Lung (tissue), 12 donors: ENCODE results near the gene LRRC8C. TPM values are rescaled to one million over a fixed set of nuclear protein-coding genes. Genes with fewer than 3 reads are reported as not detected.

Source experiments
- ATAC-seq: fragments of 200-7000 bp; cut with Tn5 transposase; one replicate; pipeline ENCODE4 v1.9.1; 2020; ENCODE audit warnings: moderate number of reproducible peaks; ENCODE audit not compliant: insufficient read depth, low FRiP score
- DNase-seq, 3 donors: peaks; one replicate each; pipeline ENCODE4 v3.0.0-alpha.2; 2013 to 2017
- H3K27ac ChIP-seq, 2 donors: one replicate each; pipeline ENCODE4 v1.5.1; 2013; ENCODE audit warnings: mild to moderate bottlenecking in 2 of 2, moderate library complexity in 2 of 2, control low read depth in 1 of 2, inconsistent platforms in 1 of 2, low read depth in 1 of 2, low read length in 1 of 2
- H3K27me3 ChIP-seq, 3 donors: one replicate each; pipeline ENCODE4 v1.5.1; 2013; ENCODE audit warnings: low read length in 2 of 3; ENCODE audit not compliant: control insufficient read depth in 3 of 3, insufficient read depth in 3 of 3
- H3K36me3 ChIP-seq, 4 donors: one replicate each; pipeline ENCODE4 v1.5.1; 2013; ENCODE audit warnings: low read length in 4 of 4, mild to moderate bottlenecking in 1 of 4, moderate library complexity in 1 of 4; ENCODE audit not compliant: control insufficient read depth in 4 of 4, insufficient read depth in 4 of 4
- H3K4me1 ChIP-seq, 5 donors: one replicate each; pipeline ENCODE4 v1.5.1; 2013; ENCODE audit warnings: low read length in 5 of 5, mild to moderate bottlenecking in 2 of 5, moderate library complexity in 1 of 5; ENCODE audit not compliant: control insufficient read depth in 5 of 5, insufficient read depth in 5 of 5
- H3K4me3 ChIP-seq: one replicate; pipeline ENCODE4 v1.5.1; 2013; ENCODE audit warnings: mild to moderate bottlenecking, control low read depth, moderate library complexity
- H3K9ac ChIP-seq, 2 donors: one replicate each; pipeline ENCODE4 v1.5.1; 2013; ENCODE audit warnings: low read length in 2 of 2, control low read depth in 1 of 2; ENCODE audit not compliant: insufficient read depth in 1 of 2
- H3K9me3 ChIP-seq, 4 donors: one replicate each; pipeline ENCODE4 v1.5.1; 2013; ENCODE audit warnings: low read length in 3 of 4, mild to moderate bottlenecking in 1 of 4, moderate library complexity in 1 of 4; ENCODE audit not compliant: control insufficient read depth in 4 of 4, insufficient read depth in 3 of 4
- WGBS, 2 donors: extraction: QIAGEN DNeasy Blood & Tissue Kit; methylation state at CpG; one replicate each; pipeline ENCODE4 v1.1.7; 2013; 5-methylcytosine and 5-hydroxymethylcytosine counted together
- polyA plus RNA-seq, 2 donors: library from polyadenylated mRNA; stranded (reverse); fragments of 200-250 nt; gene quantifications; one replicate each; pipeline ENCODE4 v1.2.1, GENCODE V29; 2013
- total RNA-seq, 2 donors: library from RNA; depleted of rRNA in 1 of 2; stranded (reverse); fragments of >200 nt in 1 of 2; gene quantifications; one replicate each; pipeline ENCODE4 v1.2.1, GENCODE V29; 2014 to 2021
- TF ChIP-seq, protein P1 (sequence below): IDR thresholded peaks from 2 replicates; pipeline ENCODE4 v1.5.1; 2012; ENCODE audit warnings: mild to moderate bottlenecking; ENCODE audit errors: control extremely low read depth, extremely low read depth
- donor health status: control.
- donor health status: control.
- donor health status: Bipolar disorder and iron deficiency.
- donor health status: healthy.
- donor health status: DM: yes; HTN: yes; CAD: no.

The LRRC8C gene
- total and polyA plus RNA-seq, 4 donors: 3.3 to 11.7 (median 6.9) TPM

DNA sequence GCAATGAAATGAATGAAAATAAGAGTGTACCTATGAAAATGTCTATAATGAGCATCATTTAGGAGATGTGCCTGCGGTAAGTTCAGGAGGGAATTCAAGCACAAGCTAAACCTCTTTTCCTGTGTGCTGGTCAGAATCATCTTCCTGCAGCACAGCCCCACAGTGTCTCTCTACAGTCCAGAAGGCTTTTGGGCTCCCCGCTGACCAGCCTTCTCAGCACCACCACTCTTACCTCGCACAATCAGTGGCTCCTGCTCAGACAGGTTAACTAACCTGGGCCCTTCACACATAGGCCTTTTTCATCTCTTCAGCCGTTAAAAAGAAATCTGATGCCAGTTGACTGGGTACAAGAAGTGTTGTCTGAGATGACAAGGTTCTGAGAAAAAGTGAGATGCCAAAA, 57.7 kb downstream of the LRRC8C start:
- 86 to 87% methylated on average over 4 of the region's 4 CpGs for whole genome bisulfite sequencing, 2 donors
- H3K4me1 ChIP-seq: peaks cover 0 to 13% (median 10%) of the 10 kb centered on the region in 5 donors
- H3K4me3 ChIP-seq: no peak overlapping the region
- no peaks in the 10 kb centered on the region for H3K27me3 ChIP-seq
- DNase-seq (no peak), ATAC-seq (no peak)
- H3K27ac ChIP-seq: no peak overlapping the region
- no peaks in the 10 kb centered on the region for H3K9me3 ChIP-seq
- no peak overlapping the region for H3K9ac ChIP-seq
- TF ChIP-seq, protein P1, sequence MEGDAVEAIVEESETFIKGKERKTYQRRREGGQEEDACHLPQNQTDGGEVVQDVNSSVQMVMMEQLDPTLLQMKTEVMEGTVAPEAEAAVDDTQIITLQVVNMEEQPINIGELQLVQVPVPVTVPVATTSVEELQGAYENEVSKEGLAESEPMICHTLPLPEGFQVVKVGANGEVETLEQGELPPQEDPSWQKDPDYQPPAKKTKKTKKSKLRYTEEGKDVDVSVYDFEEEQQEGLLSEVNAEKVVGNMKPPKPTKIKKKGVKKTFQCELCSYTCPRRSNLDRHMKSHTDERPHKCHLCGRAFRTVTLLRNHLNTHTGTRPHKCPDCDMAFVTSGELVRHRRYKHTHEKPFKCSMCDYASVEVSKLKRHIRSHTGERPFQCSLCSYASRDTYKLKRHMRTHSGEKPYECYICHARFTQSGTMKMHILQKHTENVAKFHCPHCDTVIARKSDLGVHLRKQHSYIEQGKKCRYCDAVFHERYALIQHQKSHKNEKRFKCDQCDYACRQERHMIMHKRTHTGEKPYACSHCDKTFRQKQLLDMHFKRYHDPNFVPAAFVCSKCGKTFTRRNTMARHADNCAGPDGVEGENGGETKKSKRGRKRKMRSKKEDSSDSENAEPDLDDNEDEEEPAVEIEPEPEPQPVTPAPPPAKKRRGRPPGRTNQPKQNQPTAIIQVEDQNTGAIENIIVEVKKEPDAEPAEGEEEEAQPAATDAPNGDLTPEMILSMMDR: no peak
- H3K36me3 ChIP-seq: peaks cover 0 to 15% (median under 1%) of the 10 kb centered on the region in 4 donors

DNA sequence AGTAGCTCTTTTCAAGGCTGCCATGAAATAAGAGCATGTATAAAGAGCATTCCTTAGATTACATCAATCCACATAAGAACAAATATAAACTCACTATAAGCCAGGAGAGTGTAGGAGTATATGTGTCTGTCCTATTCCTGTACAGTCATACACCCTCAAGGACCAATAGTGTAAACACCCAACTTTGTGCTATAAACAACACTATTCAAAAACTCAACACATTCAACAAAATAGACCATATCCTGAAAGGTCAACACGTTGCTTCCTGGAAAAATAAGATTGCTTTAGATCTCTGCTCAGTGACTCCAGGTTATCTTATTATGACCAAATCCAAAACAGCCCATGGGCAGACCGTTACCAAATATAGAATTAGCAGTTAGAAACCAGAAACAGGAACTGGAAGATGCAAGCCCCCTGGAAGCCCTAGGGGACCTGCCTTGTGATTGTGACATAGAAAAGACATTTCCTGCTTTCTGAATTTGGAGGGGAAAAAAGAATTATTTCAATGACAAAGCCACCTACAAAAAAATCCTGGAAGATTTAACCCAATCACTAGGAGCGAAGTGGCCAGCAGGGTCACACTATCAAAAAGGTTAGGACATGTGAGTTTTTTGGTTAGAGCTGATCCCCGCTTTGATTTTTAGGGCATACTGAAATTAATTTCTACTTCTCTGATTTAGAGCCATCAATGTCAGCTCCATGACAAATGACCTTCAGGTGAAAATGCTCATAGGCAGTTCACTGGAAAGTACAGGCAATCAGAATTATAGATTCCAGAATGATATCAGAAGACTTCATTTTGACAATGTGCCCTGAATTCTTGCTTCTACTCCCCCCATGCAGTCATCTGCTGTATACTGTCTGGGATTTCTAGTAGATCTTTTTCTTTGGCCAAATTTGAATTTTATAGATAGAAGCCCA, 59.9 kb downstream of the LRRC8C start:
- Histone ChIP-seq H3K9ac (no peak overlapping the region), H3K27me3 (no peaks in the 10 kb centered on the region), H3K4me3 (no peak overlapping the region), H3K4me1 (peaks cover 4 to 18% (median 9%) of the 10 kb centered on the region in 5 donors), H3K9me3 (no peaks in the 10 kb centered on the region), H3K36me3 (peaks cover 0 to 12% (median under 1%) of the 10 kb centered on the region in 4 donors), H3K27ac (peak overlapping the region in 1 of 2 donors; percentile 66)
- ATAC-seq (peak; percentile 78), DNase-seq (peak in 1 of 3 donors; percentile 44)
- WGBS, 2 donors: 24 to 27% methylated on average over 4 of the region's 4 CpGs
- TF ChIP-seq, protein P1: no peak

DNA sequence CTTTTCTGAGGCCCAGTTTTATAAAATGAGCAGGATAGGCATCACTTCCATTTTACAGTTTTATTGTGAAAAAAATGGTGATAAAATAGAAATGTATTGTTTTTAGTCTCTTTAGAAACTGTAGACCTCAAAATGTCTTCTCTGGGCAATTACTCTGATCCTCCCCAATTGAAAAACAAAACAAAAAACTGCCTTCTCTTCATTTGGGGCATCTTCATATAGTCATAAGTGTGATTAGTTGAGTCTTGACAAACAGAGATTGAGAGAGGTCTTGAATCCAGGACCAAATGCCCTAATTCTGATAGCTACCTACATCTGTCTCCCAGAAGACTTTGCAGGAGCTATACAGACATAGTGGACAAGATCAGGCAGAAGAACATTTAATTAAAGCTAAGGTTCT, 62.9 kb downstream of the LRRC8C start:
- H3K4me3 ChIP-seq: no peak overlapping the region
- ATAC-seq (no peak), DNase-seq (no peak)
- no peaks in the 10 kb centered on the region for H3K9me3 ChIP-seq
- TF ChIP-seq, protein P1: no peak
- H3K4me1 ChIP-seq: peaks cover 4 to 21% (median 7%) of the 10 kb centered on the region in 5 donors
- no peak overlapping the region for H3K9ac ChIP-seq
- no peaks in the 10 kb centered on the region for H3K27me3 ChIP-seq
- no peak overlapping the region for H3K27ac ChIP-seq
- H3K36me3 ChIP-seq: no peaks in the 10 kb centered on the region
